HTERT RPE-1 (cell line): ENCODE results near the gene SNAP25.

ENCODE experiments used
- in situ Hi-C: fragments of 300-500 bp; cut with MboI; formaldehyde crosslinking; loops from 4 replicates; pipeline ENCODE4 v1.14.3; 2020; ENCODE audit warnings: low sequenced_read_pairs

Gene SNAP25

DNA sequence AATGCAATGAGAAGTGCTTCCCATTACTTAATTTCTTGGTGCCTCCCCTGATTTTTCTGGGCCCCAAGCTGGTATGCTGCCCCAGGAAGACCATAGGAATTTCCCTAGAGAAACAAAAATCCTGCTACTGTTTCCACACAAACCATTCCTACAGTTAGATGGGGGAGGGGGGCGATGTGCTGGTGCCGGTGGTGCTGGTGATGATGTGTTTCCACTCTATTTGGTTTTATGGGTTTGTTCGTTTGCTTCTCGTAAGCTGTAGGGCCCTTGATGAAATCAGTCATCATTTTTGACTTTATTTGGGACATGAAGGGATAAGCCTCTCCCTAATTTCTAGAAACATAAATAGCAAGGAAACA, 110.2 kb downstream of the SNAP25 start:
- in situ Hi-C loops: no loop called here

DNA sequence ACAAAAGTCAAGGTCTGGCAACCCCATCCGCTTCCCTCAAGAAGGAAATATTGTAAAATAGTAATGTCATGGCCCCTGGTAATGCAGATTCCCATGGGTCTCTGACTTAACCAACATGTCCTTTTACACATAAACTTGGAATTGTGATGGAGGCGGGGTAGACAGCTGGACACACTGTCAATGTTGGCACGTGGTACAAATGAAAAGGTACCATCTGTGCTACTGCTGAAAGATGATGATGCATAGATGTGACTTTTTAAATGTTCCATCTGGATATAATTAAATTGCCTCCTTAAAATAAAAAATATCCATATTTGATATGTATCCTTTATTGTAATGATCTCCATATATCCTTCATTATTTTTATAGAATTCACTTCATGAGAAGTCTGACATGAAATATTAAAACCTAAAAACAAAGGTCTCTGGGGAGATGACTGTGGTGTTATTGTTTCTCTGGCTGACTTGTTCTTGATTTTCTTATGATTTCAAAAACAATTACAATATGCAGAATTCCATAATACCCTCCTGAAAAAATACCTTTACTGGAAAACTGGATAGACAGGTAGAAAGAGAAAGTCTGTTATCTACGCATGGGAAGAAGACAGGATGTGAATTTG, 110.9 kb downstream of the SNAP25 start:
- in situ Hi-C loops: no loop called here

DNA sequence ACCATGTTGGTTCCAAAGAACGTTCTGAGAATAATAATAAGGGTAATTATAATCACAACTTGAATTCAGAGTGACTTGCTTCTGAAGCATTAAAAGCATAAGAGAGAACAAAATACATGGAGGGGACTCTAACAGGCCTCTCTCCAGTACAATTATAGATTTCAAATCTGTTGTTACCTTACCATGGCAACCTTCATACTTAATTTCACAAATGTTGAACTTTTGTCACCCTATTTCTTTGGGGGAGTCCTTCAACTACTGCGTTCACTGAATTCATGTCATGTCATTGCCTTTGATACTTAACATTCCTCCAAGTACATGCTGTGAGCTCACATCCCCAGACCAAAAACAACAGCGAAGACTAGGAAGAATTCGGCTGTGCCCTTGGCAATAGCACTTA, 111.4 kb downstream of the SNAP25 start:
- in situ Hi-C loops: no loop called here

DNA sequence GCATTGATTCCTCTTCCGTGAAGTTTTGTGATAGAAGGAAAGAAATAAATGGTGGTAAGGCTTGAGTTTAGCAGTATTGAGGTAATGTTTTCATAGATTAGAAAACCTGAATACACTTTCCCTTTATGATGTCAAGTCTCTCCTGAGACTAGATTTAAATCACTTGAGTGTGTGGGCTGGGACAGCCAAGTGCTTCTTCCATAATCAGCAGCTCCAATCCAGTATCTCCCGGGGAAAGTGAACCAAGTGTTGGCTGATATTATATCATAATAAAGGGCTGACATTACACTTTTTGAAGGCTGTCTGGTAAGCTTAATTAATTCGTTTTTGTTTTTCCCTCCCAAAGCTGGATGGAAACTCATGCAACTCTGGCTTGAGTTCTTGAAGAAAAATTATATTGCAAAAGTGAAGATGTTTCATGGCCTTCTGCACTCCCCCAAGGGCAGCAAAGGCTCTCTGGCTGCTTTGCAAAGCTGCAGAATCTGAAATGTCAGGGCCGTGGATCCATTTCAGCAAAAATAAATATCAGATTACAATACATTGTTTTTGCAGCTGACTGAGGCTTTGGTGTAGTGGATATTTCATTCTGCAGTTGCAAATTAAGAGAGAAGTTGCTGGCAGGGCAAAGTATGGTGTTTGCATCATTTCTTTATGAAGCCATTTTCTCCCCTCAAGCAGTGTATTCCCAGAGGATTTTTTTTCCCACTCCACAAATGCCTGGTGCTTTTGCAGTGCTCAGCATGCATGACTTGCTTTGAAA, 114.2 kb downstream of the SNAP25 start:
- in situ Hi-C loops: no loop called here

DNA sequence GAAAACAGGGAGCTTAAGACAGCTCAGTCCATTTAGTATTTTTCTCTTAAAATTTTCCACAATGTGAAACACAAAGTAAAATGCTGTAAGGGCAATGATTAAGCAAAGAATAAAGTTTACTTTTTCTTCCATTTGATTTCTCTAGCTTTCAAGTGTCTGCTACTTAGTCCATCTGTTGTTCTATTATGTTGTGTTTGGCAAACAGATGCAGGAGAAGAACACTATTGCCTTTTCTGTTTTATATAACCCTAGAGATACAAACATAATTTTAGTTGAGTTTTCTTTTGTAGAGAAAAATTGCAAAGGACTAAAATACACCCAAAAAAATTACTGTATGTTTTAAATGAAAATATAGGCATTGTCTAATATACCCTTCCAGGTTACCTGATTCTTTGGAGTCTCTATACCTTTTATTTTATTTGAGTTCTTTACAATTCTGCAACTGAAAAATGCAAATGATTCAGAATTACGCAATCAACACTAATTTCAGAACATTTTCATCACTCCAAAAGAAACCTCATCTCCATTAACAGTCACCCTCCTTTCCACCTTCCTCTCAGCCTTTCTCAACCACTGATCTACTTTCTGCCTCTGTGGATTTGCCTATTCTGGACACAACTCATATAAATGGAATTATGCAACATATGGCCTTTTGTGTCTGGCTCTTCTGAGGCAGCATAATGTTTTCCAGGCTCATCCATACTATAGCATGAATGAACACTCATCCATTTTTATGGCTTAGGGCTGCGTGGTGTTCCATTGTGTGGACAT, 118.5 kb downstream of the SNAP25 start:
- in situ Hi-C loops: no loop called here

DNA sequence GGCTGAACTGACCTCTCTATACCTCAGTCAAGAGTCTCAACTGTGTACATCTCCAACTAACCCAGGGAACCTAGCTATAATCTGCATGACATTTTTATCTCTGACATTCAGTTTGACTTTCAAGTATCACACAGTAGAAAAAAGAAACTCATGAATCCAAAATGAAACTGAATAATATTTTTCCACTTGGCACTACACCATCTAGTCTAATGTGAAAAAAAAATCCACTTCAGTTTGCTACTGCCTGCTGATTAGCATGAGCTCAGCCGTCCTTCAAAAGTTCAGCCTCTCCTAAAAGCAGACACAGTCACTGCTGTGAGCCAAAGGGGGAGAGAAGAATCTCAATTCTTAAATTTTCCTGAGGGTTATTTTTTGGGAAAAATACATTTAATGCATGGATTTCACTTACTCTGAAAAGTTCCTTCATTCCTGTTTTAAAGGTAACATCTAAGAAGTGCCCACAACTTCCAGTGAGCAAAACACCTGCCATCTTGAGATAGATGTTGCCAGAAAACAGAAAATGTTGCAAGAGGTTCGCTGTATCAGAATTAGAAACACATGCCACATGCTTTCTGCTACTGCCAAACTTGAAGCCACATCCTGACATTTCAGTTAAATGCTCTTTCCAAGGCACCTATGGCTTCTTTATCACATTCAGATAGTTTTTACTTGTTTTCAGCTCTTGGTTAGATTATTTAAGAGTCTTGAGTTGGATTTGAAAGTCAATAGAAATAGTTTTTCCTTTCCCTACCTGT, 120.0 kb downstream of the SNAP25 start:
- in situ Hi-C loops: no loop called here

DNA sequence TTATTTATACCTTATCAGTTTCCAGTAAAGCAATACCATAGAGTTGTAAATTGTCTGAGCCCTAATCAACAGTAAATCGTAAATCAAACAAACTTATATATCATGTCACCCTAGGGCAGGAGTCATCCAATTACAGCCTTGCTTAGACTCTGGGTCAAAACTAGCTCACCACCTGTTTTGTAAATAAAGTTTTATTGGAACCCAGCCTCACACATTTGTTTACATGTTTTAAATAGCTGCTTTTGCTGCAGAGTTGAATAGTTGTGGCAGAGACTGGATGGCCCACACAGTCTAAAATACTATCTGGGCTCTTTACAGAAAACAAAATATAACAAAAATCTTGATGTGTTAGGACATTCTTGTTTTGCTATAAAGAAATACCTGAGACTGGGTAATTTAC, 121.0 kb downstream of the SNAP25 start:
- in situ Hi-C loops: no loop called here

DNA sequence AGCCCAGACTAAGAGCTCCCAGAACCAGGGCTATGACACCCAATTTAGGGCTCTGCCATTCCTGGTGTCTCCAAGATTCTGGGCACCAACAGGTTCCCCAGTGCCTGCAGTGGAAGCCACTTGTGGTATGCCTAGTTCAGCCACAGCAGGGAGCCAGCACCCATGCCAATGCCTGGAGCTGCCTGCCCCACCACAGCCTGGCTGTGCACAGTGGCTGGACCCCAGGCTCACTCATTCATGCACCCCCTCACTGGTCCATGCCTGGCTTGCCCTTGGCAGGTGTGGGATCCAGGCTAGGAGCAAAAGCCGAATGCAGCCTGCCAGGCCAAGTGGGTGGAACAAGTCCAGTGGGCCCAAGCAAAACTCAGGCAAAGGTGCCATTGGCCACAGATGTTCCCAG, 123.5 kb downstream of the SNAP25 start:
- in situ Hi-C loops: no loop called here

DNA sequence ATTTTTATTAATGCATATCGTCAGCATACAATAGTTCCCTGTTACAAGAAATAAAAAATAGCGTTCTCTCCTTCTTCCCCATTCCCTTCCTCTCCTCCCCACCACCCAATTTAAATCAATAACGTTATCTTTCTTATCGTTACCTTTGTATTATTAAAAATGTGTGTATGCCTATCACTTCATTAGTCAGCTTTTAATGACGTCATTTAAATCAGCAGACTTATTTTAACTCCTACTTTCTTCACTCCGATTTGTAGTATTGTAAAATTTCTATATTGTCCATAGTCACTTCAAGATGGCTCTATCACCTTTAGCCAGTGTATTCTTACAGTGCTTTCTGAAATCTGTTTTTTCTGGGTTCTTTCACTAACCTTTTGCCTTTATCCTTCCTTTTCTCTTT, 126.3 kb downstream of the SNAP25 start:
- in situ Hi-C loops: no loop called here

DNA sequence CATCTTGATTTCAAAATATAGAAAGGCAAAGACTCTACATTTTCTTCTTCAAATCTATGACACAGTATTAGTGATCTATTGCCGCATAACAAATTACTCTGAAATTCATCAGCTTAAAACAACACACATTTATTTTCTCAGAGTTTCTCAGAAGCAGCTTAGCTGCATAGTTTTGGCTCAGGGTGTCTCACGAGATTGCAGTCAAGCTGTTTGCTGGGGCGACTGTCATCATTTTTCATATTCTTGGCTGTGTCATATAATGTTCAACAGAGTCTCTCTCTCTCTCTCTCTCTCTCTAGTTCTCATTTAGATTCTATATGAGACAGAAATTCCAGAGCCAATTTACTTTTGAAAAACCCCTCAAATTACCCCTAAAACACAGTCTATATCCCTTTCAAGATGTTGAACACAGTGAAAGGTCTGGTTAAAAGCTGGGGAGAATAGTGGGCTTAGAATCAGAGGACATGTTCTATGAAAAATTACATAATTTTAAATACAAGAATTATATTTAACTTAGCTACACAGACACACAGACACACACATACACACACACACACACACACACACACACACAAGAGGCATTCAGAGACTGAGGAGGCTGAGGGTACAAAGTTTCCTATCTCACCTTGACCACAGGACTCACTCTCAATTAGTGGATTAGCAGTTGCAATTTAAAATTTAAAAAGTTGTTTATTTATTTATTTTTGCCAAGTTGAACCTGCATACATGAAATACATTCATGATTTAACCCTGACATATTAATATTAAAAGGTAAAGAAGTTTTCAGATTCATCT, 128.7 kb downstream of the SNAP25 start:
- in situ Hi-C loops: no loop called here

DNA sequence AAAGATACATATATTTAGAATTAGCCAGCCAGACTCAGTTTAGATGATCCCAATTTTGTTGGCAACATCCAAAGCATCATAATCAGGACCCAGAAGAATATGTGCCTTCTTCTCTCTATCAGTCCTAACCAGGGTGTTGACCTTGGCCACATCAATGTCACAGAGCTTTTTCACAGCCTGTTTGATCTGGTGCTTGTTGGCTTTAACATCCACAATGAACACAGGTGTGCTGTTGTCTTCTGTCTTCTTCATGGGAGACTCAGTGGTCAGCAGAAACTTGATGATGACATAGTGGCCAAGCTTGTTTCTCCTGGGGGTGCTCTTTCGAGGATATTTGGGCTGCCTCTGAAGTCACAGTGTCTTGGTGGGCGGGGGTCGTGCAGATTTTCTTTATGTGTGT, 130.5 kb downstream of the SNAP25 start:
- in situ Hi-C loops: no loop called here

DNA sequence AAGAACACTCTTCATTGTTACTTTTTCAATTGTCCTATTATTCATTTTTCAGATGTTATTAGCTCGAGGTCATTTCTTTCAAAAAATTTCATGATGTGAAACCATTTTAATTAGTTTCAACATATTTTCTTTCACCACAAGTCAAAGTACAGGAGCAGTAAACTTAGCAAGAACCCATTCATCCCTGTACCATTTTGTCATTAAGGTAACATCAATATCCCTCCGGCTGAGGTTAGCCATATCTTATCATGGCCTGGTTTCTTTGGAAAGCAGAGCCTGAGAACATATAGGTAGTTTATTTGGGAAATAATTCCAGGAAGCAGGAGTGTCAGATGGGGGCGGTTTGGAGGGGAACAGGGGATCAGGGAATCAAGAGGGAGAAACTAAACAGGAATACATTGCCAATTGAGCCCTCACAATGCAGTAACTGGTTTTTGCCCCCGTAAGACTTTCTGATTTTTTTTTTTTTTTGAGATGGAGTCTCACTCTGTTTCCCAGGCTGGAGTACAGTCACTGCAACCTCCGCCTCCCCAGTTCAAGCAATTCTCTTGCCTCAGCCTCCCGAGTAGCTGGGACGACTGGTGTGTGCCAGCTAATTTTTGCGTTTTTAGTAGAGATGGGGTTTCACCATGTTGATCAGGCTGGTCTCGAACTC, 131.7 kb downstream of the SNAP25 start:
- in situ Hi-C loops: no loop called here

DNA sequence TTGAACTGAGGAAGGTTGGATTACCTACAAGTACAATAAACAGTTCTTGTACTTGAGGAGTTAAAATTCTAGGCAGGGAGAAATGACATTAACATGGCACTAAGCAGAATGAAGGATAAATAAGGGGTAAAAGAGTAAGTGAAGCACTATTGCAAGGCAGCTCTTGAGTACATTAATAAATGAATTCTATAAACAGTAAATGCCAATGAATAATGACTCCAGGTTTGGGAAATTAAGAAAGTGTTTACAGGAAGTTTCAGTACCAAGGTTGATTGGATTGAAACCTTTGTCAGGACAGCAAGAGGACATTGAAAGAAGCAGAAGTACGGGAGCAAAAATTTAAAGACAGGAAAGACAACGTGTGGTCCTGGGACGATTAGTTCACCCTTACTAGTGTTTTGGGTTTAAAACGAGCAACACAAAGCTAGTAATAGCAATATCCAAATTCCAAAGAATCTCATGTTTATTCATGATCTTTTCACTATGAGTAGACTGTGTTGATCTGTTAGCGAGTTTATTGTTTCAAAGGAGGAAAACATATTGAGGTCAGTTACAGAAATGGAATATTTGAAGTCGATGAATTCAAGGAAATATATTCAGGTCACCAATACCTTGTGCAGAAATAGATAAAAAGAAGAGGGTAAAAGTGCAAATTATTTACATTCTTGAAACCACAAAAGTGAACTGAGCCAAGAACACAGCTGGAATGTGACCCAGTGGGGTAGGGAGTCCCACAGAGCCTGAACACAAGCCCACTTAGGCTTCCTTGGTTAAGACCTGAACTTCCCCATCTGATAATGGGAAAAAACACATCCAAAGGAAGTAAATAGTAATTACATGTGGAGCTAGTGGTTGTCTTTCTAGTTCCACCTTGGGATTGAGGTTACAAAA, 134.5 kb downstream of the SNAP25 start:
- in situ Hi-C loops: no loop called here

DNA sequence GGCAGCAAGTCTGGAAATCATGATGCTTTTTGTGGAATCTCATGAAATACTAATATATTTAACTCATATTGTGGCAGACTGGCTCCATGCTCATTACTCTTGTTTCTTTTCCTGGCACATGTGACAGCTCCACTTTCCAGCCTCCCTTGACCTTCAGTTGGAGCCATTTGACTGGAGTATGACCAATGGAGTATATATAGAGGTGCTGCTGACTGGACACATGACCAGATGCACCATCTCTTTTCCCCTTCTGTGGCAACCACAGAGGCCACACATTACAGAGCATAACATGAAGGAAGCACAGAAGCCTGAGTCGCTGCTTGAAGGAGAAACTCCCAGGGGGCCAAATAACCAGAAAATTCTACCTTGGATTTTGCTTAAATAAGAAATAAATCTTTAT, 138.0 kb downstream of the SNAP25 start:
- in situ Hi-C loops: no loop called here
